HepG2 (cell line): ENCODE data around the gene ZG16. TPM values are rescaled to one million over a fixed set of nuclear protein-coding genes. Genes with fewer than 3 reads are reported as not detected.

ENCODE experiments used
- BHLHE40 ChIP-seq: IDR thresholded peaks from 2 replicates; pipeline ENCODE4 v1.6.1; 2011; ENCODE audit warnings: low read length, improper control_type of control experiment
- CEBPG ChIP-seq: IDR thresholded peaks from 2 replicates; pipeline ENCODE4 v1.6.1; 2016
- CEBPZ ChIP-seq: IDR thresholded peaks from 2 replicates; pipeline ENCODE4 v1.6.1; 2012; ENCODE audit warnings: low read length, improper control_type of control experiment
- FOXO1 ChIP-seq: sonication (generic); formaldehyde crosslinking; IDR thresholded peaks from 2 replicates; pipeline ENCODE4 v1.4.0; 2020; ENCODE audit warnings: missing genetic modification reagents
- HINFP ChIP-seq: sonication (generic); formaldehyde crosslinking; IDR thresholded peaks from 2 replicates; pipeline ENCODE4 v1.4.0; 2020; ENCODE audit warnings: low read depth, mild to moderate bottlenecking, missing genetic modification reagents
- KAT2B ChIP-seq: fragments of 150-350 bp; IDR thresholded peaks from 2 replicates; pipeline ENCODE4 v1.6.1; 2014; ENCODE audit warnings: low read depth, low read length, borderline replicate concordance
- MED8 ChIP-seq: sonication (generic); formaldehyde crosslinking; IDR thresholded peaks from 2 replicates; pipeline ENCODE4 v1.8.1; 2023; ENCODE audit warnings: mild to moderate bottlenecking, missing genetic modification reagents; ENCODE audit not compliant: insufficient replicate concordance
- RARA ChIP-seq: IDR thresholded peaks from 2 replicates; pipeline ENCODE4 v1.6.1; 2016; ENCODE audit warnings: missing genetic modification reagents, missing compliant biosample characterization
- RNF219 ChIP-seq: sonication (generic); formaldehyde crosslinking; IDR thresholded peaks from 2 replicates; pipeline ENCODE4 v1.5.0; 2020; ENCODE audit warnings: mild to moderate bottlenecking, missing genetic modification reagents
- ZNF207 ChIP-seq: fragments of 450-650 bp; IDR thresholded peaks from 2 replicates; pipeline ENCODE4 v1.6.1; 2016; ENCODE audit warnings: antibody characterized with exemption, borderline replicate concordance
- ZNF512B ChIP-seq: sonication (generic); formaldehyde crosslinking; IDR thresholded peaks from 2 replicates; pipeline ENCODE4 v1.5.1; 2020; ENCODE audit warnings: missing genetic modification reagents, mild to moderate bottlenecking, borderline replicate concordance
- polyA plus RNA-seq, 8 experiments: library from polyadenylated mRNA; depleted of rRNA in 3 of 8; stranded (reverse) in 7 of 8; unstranded in 1 of 8; fragments of >200 nt; fragmentation: Illumina TruSeq in 4 of 8; extraction: Trizol in 4 of 8; gene quantifications; 2 replicates each; pipeline versions ENCODE4 v1.2.1 to v1.2.3, GENCODE V29; 2011 to 2016; ENCODE audit warnings: low read depth in 4 of 8, missing spikeins in 1 of 8, mixed read lengths in 1 of 8; ENCODE audit not compliant: insufficient read depth in 1 of 8
- total RNA-seq, 5 experiments: library from RNA; depleted of rRNA; stranded (reverse); fragments of >200 nt; fragmentation: Illumina TruSeq; extraction: Trizol; gene quantifications; 2 replicates each; pipeline ENCODE4 v1.2.3, GENCODE V29; 2016; ENCODE audit warnings: low read depth in 1 of 5

Gene ZG16
- total and polyA plus RNA-seq, 2 of the 13 experiments (the other 11 are each of a cell fraction or from before 2014, with no cell fraction given), result 0.04 to 0.07 TPM

GRCh38 chr16:29765167-29766032, 12.7 kb upstream of the ZG16 start (continued):
- 0 out of 2 replicates have a peak, but pooled peaks have one; percentile 59 for TF ChIP-seq RNF219 (CRISPR knock-in tag)
- peak; percentile 56; the same call in 1 of the 2 replicates for TF ChIP-seq CEBPG (CRISPR knock-in tag)
- TF ChIP-seq BHLHE40, result 0 out of 2 replicates have a peak, but pooled peaks have one; percentile 42
- TF ChIP-seq KAT2B, result peak; percentile 95
- TF ChIP-seq CEBPZ, result no peak
- peak; percentile 58 for TF ChIP-seq MED8 (CRISPR knock-in tag)
- TF ChIP-seq RARA (CRISPR knock-in tag), result peak; percentile 97
- peak; percentile 85 for TF ChIP-seq FOXO1 (CRISPR knock-in tag)
- TF ChIP-seq ZNF512B, result peak; percentile 96
- TF ChIP-seq ZNF207, result no peak
- TF ChIP-seq HINFP (CRISPR knock-in tag), result peak; percentile 72; the same call in 1 of the 2 replicates
